Sigmoid colon (tissue), 4 donors: ENCODE measurements around the gene KCNG2.

Experiments used
- CTCF ChIP-seq, 4 experiments: fragments of 450-650 bp in 3 of 4; fragments of 200-600 bp in 1 of 4; IDR thresholded peaks; one replicate each; pipeline ENCODE4 v1.5.1; 2016 to 2019; ENCODE audit warnings: antibody characterized with exemption in 4 of 4, mild to moderate bottlenecking in 3 of 4, moderate library complexity in 2 of 4
- POLR2A ChIP-seq, 2 donors: fragments of 450-650 bp; IDR thresholded peaks; one replicate each; pipeline ENCODE4 v1.6.1; 2016; ENCODE audit warnings: antibody characterized with exemption in 2 of 2, mild to moderate bottlenecking in 2 of 2, moderate library complexity in 2 of 2
- POLR2AphosphoS5 ChIP-seq, 4 donors: sonication (generic); formaldehyde crosslinking; IDR thresholded peaks; one replicate each; pipeline ENCODE4 v1.6.1; 2017; ENCODE audit warnings: antibody characterized with exemption in 4 of 4

GRCh38 chr18:79789091-79789891 is 8.4 kb upstream of the KCNG2 start:
- no peak for TF ChIP-seq CTCF (IDR thresholded peaks at IDR 0.05)
- no peak for TF ChIP-seq POLR2A (IDR thresholded peaks at IDR 0.05)
- TF ChIP-seq POLR2AphosphoS5 (IDR thresholded peaks at IDR 0.05), result no peak
